ENCODE results near the gene DNMT3A. TPM values are rescaled to one million over a fixed set of nuclear protein-coding genes. Genes with fewer than 3 reads are reported as not detected.

Gene DNMT3A
- total and polyA plus RNA-seq, 2 donors (not counting 1 experiment from before 2014, with no cell fraction given): 8.9 to 24.5 TPM

DNA sequence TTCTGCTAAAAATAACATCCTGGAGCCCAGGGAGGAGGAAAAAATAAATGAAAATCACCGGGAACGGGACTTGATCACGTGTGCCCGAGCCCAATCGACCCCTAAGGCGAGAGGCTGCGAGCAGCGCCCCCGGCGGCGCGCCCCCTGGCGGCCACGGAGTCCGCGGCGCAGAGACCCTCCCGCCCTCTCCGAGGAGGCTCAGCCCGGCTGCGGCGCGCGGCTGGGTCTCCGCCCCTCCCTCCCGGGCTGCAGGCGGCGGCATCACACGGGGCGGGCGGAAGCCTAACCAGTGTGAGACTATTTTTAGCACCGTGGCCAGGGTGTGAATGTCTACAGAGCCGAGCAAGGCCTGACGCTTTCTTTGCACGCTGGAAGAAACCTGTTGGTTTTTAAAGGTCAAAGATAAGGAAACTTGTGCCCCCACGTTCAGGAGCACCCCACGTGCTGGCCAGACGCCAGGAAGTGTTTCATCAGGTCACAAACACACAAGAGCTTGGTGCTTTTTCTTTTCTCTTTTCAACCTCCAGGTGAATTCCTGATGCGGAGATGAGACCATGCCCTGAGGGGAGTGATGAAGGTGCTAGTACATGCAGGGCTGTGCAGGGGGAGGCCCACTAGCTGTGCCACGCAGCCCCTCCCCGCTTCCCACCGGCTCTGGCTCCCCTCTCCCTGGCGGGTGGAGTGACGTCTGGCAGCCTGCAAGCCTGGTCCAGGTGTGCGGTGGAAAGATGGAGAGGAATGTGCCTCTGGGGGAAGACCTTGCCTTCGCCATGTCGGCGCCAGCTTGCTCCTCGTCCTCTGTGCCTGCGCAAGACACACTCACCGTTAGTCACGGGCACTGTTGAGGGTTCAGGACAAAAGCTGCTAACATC, 35.3 kb upstream of the DNMT3A start:
- Histone ChIP-seq H3K27ac (ENCODE audit: low read length in 2 of 2) (peak overlapping the region; percentile 80 to 87), H3K4me1 (ENCODE audit: control insufficient read depth in 2 of 2, insufficient read depth in 2 of 2, low read length in 2 of 2) (peaks cover 31 to 41% of the 10 kb centered on the region in 2 donors), H3K4me2 (replicated peaks; ENCODE audit: low read depth, low read length, poor library complexity, severe bottlenecking) (peak overlapping the region; percentile 77), H3K27me3 (replicated peaks in 1 of 4; ENCODE audit: control extremely low read depth in 1 of 4, control insufficient read depth in 3 of 4, insufficient read depth in 4 of 4, low read length in 3 of 4) (no peaks in the 10 kb centered on the region), H3K36me3 (replicated peaks in 1 of 2; ENCODE audit: control extremely low read depth in 1 of 2, control insufficient read depth in 1 of 2, extremely low read depth in 1 of 2, insufficient read depth in 2 of 2, low read length in 1 of 2) (no peaks in the 10 kb centered on the region), H4K20me1 (ENCODE audit: control insufficient read depth, insufficient read depth, low read length, poor library complexity, severe bottlenecking) (no peaks in the 10 kb centered on the region), H3K9me3 (ENCODE audit: control extremely low read depth in 1 of 3, control insufficient read depth in 2 of 3, insufficient read depth in 1 of 3, low read length in 2 of 3) (peaks cover 0 to 7% (median 0%) of the 10 kb centered on the region in 3 donors), H3K9ac (ENCODE audit: low read length) (peak overlapping the region; percentile 43), H3K4me3 (ENCODE audit: control extremely low read depth in 1 of 5, extremely low read depth in 1 of 5, insufficient read depth in 1 of 5, low read depth in 2 of 5, low read length in 4 of 5) (peak overlapping the region in 3 of 5 experiments; percentile 6 to 37 (median 29)), H2AFZ (ENCODE audit: insufficient read depth, low read depth, low read length, poor library complexity, severe bottlenecking) (peak overlapping the region; percentile 75), H3K79me2 (ENCODE audit: control insufficient read depth, insufficient read depth, low read length) (peaks cover 5% of the 10 kb centered on the region)
- WGBS (ENCODE audit: insufficient coverage): 17% methylated on average over 46 of the region's 52 CpGs
- POLR2A ChIA-PET: interaction anchor here (1.0 to 2.6 kb wide), 4 partner anchors 10 to 100 kb away, joined by 4 to 28 read pairs (median 7); no protein-coding TSS in a partner anchor
- Mint-ChIP-seq H3K4me1 (peaks cover 34% of the 10 kb centered on the region), H3K4me3 (peak overlapping the region; percentile 78), H3K27ac (peak overlapping the region; percentile 92), H3K9me3 (ENCODE audit: insufficient read depth) (no peaks in the 10 kb centered on the region), H3K27me3 (no peaks in the 10 kb centered on the region)
- intact Hi-C loops (cut with micrococcal nuclease): loop anchor here (1.0 to 2.0 kb wide), 10 partner anchors 15 to 190 kb away; no protein-coding TSS in a partner anchor
- TF ChIP-seq, protein P1, sequence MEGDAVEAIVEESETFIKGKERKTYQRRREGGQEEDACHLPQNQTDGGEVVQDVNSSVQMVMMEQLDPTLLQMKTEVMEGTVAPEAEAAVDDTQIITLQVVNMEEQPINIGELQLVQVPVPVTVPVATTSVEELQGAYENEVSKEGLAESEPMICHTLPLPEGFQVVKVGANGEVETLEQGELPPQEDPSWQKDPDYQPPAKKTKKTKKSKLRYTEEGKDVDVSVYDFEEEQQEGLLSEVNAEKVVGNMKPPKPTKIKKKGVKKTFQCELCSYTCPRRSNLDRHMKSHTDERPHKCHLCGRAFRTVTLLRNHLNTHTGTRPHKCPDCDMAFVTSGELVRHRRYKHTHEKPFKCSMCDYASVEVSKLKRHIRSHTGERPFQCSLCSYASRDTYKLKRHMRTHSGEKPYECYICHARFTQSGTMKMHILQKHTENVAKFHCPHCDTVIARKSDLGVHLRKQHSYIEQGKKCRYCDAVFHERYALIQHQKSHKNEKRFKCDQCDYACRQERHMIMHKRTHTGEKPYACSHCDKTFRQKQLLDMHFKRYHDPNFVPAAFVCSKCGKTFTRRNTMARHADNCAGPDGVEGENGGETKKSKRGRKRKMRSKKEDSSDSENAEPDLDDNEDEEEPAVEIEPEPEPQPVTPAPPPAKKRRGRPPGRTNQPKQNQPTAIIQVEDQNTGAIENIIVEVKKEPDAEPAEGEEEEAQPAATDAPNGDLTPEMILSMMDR (IDR thresholded peaks at IDR 0.05): peak; percentile 97
- no peak for TF ChIP-seq EZH2 (IDR thresholded peaks at IDR 0.05; ENCODE audit: borderline replicate concordance, insufficient read depth, low read depth, low read length, poor library complexity, severe bottlenecking)
- peak; percentile 94 for DNase-seq
- CTCF ChIA-PET: interaction anchor here (0.7 to 4.3 kb wide), 28 partner anchors 10 to 211 kb away, joined by 3 to 109 read pairs (median 5); partner anchors contain the start of gene DNMT3A
- peak; percentile 99 for ATAC-seq (ENCODE audit: low read depth)

Data from B cell (primary cell).